CD4-positive, alpha-beta T cell treated with Interferon alpha-2 for 1 hour (primary cell): ENCODE results near the gene PRRT1.
"Not testable (repeated sequence)": the region's sequence is repeated elsewhere in the genome, so short reads cannot be mapped to it uniquely, and the experiment has no call there.

ENCODE experiments used
- DNase-seq, 2 donors: peaks; one replicate each; pipeline ENCODE4 v3.0.0-alpha.2; 2020 to 2022

The PRRT1 gene

DNA sequence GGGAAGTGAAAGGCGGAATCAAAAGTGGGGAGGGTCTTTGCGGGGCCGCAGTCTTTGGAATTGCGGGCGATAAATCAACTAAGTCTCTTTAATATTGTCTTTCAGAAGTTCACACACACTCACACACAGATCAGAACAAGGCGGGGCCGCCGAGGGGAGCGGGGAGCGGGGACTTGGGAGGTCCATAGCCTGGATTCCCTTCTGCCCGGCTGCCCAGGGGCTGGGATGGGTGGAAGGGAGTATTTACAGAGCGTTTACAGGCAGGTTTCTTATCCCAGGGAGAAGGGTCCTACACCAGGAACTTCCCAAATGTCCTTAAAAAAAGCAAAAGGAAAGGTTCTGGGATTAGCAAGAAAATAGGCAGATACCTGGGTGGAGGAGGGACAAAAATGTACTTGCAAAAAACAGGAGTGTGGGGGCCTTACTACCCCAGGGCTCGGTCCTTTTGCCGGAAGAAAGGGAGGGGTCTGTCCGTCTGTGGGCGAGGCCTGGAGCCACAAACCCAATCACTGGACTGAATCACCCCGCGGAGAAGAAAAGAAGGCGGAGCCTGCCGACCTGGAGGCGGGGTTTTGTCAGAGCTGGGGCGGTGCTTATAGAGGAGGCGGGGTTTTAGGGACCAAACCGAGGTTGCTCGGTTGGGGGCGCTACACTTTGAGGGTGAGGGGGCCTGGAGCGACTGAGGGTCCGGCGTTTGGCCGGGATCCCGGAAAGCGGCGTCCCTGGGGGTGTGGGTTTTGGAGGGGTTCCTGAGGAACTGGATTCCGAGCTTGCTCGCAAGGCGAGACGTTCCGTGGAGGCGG lies 3.2 kb downstream of the PRRT1 start:
- peak; percentile 78 for DNase-seq

DNA sequence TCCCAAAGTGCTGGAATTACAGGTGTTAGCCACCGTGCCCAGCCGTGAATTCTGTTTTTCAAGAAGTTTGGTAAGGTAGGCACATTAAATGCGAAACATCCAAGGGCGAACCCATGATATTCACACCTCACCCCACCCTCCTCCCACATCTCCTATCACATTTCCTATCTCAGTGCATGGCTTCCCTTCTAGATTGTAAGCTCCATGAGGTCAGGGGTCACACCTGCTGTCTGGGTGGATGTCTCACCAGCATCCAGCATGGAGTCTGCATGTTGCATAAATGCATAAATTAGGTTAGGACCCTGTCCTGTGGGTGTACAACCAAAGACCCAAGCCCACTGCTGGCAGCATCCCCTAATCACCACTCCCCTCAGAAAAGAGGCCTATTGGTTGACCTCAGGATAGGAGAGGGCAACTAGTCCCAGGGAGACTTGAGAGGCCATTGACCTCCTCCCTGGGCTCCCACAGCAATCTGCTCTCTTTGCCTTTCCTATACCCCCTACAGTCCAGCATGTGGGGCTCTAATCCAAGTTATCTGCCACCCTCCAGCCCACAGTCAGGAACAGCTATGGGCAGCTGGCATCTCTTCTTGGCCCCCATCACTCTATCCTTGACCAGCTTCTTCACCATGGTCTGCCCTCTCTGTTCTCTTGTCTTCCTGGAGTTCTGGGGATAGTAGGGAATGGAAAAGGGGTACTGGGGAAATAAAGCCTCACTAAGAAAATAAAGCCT lies 4.2 kb downstream of the PRRT1 start:
- DNase-seq = no peak

DNA sequence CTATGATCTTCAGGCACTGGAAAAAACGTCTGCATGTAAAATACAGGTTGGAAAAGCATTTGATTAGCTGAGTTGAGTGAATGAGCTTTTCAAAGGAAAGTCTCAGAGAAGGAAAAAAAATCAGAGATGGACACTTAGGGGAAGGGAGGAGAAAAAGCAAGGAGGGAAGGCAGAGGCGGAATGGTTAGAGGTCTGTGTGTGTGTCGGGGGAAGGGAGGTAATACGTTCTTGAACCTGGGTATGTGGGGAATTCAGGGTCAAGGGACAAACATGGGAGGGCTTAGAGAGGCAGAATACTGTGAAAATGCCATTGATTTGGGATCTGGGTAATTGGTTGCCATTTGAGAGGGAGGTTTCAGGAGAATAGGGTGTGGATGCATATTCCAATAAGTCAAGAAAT lies 5.1 kb downstream of the PRRT1 start:
- DNase-seq = no peak

DNA sequence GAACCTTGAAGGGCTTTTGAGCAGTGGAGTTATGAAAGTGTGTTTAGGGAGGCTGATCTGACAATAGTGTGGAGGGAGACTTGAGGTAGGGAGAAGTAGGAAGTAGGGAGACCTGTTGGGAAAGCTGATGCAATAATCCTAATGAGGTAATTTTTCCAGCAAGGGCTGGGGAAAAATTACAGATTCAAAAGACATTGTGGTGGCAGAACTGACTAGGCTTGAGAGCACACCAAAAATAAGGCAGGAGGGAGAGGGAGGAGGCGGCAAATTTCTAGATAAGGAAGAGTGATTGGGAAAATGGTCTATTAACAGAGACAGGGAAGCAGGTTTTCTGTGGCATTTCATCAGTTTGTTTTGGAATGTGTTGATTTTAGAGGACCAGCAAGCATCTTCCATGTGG lies 5.5 kb downstream of the PRRT1 start:
- DNase-seq = no peak

- not testable (repeated sequence) for DNase-seq
Measured at GRCh38 chr6:32144238-32144637, 7.5 kb downstream of the PRRT1 start.

DNA sequence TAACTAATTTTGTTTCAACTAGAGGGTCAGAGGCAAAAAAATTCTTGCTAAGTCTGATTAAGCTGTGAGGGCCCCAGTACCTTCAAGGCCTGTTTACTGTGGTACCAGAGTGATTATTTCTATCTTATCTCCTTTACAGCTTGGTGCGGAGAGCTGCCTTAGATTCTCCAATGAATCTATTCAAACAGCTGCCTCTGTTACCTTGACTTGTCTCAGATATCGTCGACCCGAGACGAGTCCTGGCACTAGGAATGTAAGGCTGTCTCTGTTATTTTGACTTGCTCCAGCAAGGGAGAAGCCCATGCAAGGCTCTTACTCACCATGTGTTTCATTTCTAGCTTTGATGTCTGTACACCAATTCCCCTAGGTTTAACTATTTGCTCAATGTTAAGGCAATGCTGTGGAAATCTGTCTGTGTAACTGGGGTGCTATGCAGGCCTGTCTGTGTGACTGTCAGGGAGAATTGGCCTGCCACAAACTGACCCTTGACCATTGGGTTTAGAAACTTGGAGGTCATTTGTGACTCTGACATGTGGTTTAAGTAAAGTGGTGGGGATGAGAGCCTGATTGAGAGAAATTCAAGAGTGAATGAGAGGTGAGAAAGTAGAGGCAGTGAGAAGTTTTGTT lies 11.2 kb downstream of the PRRT1 start:
- no peak for DNase-seq

DNA sequence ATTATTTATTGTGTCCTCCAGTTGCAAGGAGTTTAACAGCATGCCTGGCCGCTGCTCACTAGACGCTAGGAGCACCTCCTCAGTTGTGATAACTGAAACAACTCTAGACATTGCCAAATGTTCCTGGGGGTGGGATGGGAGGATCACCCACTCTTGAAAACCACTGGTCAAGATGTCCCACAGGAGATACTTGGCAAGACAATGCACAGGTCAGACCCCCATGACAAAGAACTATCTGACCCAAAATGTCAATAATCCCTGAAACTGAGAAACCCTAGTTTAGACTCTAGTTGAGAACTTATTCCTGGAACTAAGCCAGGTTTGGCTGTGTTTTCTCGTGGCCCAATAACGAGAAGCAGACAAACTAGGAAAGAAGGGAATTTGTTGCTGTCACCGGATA lies 12.1 kb downstream of the PRRT1 start:
- no peak for DNase-seq

- no peak for DNase-seq
Measured at GRCh38 chr6:32137454-32137853, 14.3 kb downstream of the PRRT1 start.

DNA sequence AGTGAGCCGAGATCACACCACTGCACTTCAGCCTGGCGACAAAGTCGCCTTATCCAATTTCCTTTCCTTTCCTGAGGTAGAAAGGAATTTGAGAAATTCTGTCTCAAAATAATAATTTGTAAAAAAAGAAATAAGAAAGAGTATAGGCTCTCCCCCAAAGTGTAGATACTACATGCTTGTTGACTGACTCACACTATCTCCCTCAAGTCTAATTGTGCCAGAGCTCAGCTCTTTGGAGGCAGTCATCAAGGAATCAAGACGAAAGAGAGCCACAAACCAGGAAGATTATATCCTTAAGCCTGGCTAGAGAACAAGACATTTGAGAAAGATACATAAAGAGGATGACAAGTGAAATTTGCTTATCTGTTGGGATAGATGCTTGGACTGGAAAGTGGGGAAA lies 18.0 kb downstream of the PRRT1 start:
- no peak for DNase-seq

DNA sequence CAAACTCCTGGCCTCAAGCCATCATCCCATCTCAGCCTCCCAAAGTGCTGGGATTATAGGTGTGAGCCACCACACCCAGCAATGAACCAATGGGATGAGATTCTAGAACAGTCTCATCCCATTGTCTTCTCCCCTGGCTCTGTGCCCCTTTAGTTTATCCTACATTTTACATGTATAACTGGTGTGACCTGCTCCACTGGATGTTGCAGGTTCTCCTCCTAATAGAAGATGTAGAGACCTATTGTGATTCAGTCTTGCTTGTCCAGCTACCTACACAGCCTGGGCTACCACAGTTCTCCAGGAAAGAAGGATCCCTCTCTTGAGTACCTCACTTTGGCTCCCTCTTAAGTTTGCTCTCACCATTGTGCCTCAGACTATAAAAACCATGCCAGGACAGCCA lies 19.6 kb downstream of the PRRT1 start:
- DNase-seq = no peak

DNA sequence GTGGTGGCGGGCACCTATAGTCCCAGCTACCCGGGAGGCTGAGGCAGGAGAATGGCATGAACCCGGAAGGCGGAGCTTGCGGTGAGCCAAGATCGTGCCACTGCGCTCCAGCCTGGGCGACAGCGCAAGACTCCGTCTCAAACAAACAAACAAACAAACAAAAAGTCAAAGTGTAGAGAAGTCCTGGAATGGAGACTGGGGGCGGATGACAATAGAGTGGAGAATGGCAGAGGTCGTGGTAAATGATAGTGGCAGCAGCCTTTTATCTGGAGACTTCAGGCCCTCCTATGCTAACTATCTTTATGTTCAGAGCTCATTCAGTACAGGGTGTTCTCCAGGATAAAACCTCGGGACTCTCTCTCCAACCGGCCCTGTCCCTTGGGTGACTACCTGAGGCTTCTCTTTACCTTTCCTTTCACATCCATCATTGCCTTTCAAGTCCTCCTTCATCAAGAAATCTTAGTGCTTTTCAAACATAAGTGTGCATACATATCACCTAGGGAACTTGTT lies 20.2 kb downstream of the PRRT1 start:
- no peak for DNase-seq

DNA sequence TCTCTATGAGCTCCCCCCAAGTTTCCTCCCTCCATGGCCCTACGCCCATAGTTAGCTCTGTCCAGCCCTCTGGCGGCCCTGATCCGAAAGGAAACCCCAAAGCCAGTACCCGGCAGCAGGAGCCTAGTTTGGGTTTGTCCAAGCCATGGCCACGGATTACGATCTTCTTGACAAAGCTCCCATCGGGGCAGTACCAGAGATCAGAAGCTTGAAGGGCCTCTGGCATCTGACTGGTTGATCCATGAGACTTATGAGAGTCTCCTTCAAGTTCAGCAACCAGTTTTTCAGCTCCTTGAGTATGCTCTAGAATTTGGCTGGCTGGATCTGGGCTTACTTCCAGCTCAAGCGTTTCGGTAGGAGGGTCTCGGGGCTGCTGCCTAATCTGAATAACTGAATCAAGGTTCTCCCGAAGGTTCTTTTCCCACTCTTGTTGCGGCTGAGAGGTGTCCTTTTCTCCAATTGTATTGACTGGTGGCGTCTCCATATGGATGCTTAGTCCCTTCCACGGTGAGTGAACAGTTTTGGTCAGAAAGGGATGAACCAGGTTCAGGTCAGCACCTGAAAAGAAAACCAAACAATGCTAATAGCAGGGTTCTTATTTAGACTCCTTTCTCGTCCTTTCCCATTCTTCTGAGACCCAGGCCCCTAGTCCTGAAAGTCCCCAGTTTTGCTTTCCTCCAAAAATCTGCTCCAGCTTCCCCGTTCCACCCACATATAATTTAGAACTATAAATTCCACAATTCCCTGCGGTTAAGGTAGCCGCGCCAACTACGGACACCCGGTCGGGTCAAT lies 22.2 kb downstream of the PRRT1 start:
- DNase-seq = no peak

- DNase-seq = no peak
Measured at GRCh38 chr6:32128751-32129296, 22.9 kb downstream of the PRRT1 start.

- DNase-seq = peak; percentile 99 to 100
Measured at GRCh38 chr6:32127717-32128592, 23.8 kb downstream of the PRRT1 start, which contains the start of gene ATF6B. Gene ATF6B, minus strand, starts transcription at chr6:32128246. Its CDS starts 39 bp downstream, at chr6:32128207.

- DNase-seq = no peak
Measured at GRCh38 chr6:32127409-32127716, 24.4 kb downstream of the PRRT1 start.

GRCh38 chr6:32126880-32127279 lies 24.9 kb downstream of the PRRT1 start:
- DNase-seq = no peak

- no peak for DNase-seq
Measured at GRCh38 chr6:32123681-32124080, 28.1 kb downstream of the PRRT1 start.

DNA sequence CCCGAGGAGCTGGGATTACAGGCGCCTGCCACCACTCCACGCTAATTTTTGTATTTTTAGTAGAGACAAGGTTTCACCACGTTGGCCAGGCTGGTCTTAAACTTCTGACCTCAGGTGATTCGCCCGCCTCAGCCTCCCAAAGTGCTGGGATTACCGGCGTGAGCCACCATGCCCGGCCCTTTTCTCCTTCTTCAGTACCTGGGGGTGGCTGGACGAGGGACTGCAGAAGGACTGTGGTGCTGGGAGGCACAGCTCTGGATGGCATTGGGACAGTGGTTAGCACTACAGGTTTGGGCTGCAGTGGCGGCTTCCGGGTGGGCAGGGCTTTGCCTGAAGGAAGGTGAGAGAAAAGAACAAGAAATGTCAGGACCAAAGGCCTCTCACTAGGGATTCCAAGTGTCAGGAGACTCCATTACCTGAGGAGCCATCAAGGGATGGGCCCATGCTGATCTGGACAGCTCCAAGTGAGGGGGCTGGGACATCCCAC lies 31.1 kb downstream of the PRRT1 start:
- no peak for DNase-seq

DNA sequence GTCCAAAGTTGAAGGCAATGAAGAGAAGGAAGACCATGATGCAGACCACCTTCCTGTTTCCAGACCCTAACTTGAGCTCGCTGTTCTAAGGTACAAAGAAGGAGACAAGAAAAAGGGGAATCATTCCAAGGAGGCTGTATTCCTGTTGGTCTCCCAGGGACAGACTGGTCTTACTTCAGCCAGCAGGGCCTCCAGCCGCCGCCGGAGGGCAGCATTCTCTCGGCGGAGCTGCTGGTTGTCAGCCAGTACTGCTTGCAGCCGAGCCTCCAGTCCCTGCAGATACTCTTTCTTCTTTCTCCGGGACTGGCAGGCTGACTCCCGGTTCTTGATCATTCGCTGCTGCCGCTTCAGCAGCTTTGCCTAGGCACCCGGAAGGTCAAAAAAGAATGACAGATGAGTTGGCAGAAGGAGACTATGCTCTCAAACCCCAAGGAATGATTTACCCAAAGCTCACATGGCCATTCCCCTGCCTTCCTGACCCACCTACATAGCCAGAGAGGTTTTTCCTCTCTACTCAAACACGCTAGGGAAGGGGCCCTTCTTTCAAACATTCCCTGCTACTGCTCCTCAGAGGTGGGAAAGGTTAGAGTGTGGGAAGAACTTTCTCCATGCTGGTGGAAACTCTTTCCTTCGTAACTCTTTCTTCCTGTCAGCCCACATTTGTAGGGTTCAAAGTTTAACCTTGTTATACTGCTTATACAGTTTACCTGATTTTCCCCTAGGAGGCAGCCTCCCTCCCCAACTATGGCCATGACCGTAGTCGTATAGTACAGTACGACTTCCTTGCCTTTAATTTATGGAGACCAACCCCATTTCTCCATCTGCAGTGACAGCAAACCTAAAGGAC lies 32.7 kb downstream of the PRRT1 start:
- peak; percentile 74 to 75 for DNase-seq

- DNase-seq = no peak
Measured at GRCh38 chr6:32117461-32117860, 34.3 kb downstream of the PRRT1 start.
